GM23338 (cell line): ENCODE data around the gene BTBD9.

Experiments used
- CREB1 ChIP-seq: fragments of 250-450 bp; sonication (Bioruptor Pico); IDR thresholded peaks from 2 replicates; pipeline ENCODE4 v1.5.0; 2020; ENCODE audit warnings: low read depth, mild to moderate bottlenecking, moderate library complexity
- CTCF ChIP-seq, 2 experiments: fragments of 200-600 bp in 1 of 2; sonication (generic) in 1 of 2; conservative IDR thresholded peaks; 2 replicates each; pipeline versions ENCODE4 v1.5.1 to v1.6.1; 2016 to 2017; ENCODE audit warnings: antibody characterized with exemption in 2 of 2, low read depth in 2 of 2, mild to moderate bottlenecking in 2 of 2, moderate library complexity in 1 of 2
- ETS1 ChIP-seq: IDR thresholded peaks from 2 replicates; pipeline ENCODE4 v1.6.1; 2016; ENCODE audit warnings: antibody characterized with exemption
- EZH2 ChIP-seq: fragments of 200-600 bp; sonication (generic); IDR thresholded peaks from one replicate; pipeline ENCODE4 v1.8.0; 2017; ENCODE audit warnings: antibody characterized with exemption, mild to moderate bottlenecking, low read depth; ENCODE audit not compliant: unreplicated experiment
- EZH2phosphoT487 ChIP-seq: fragments of 200-600 bp; sonication (generic); IDR thresholded peaks from one replicate; pipeline ENCODE4 v1.8.1; 2018; ENCODE audit warnings: antibody characterized with exemption; ENCODE audit not compliant: unreplicated experiment
- JUNB ChIP-seq: IDR thresholded peaks from one replicate; pipeline ENCODE4 v1.6.1; 2016; ENCODE audit warnings: antibody characterized with exemption; ENCODE audit not compliant: unreplicated experiment
- POLR2AphosphoS5 ChIP-seq: IDR thresholded peaks from 2 replicates; pipeline ENCODE4 v1.6.1; 2016; ENCODE audit warnings: antibody characterized with exemption, low read depth
- REST ChIP-seq: IDR thresholded peaks from one replicate; pipeline ENCODE4 v1.6.1; 2018; ENCODE audit warnings: antibody characterized with exemption; ENCODE audit not compliant: unreplicated experiment
- ZNF331 ChIP-seq: fragments of 250-450 bp; sonication (Bioruptor Pico); IDR thresholded peaks from 2 replicates; pipeline ENCODE4 v1.5.0; 2020; ENCODE audit warnings: low read depth, mild to moderate bottlenecking, moderate library complexity

- no peak for TF ChIP-seq CTCF (conservative IDR thresholded peaks at IDR 0.05; ENCODE audit: low read depth in 2 of 2)
- TF ChIP-seq EZH2: no peak
- no peak for TF ChIP-seq POLR2AphosphoS5
- TF ChIP-seq ZNF331 (CRISPR knock-in tag): no peak
- TF ChIP-seq CREB1 (CRISPR knock-in tag): no peak
- TF ChIP-seq EZH2phosphoT487: no peak
- no peak for TF ChIP-seq REST
- TF ChIP-seq ETS1: no peak
- TF ChIP-seq JUNB: no peak
Observed at GRCh38 chr6:38207375-38207774, 432.4 kb downstream of the BTBD9 start.
